ENCODE data around the gene CRELD2. TPM values are rescaled to one million over a fixed set of nuclear protein-coding genes. Genes with fewer than 3 reads are reported as not detected.

Gene CRELD2
- total and polyA plus RNA-seq, 2 experiments from 2014 or later = 35.7 to 47.7 TPM

GRCh38 chr22:49920859-49921258 is 2.4 kb downstream of the CRELD2 start:
- Histone ChIP-seq H3K27ac (ENCODE audit: low read depth) (no peak overlapping the region), H3F3A (replicated peaks; ENCODE audit: low read depth) (peaks cover 6% of the 10 kb centered on the region; the same call in 1 of the 2 replicates), H3K36me3 (ENCODE audit: insufficient read depth) (no peaks in the 10 kb centered on the region), H3K27me3 (ENCODE audit: insufficient read depth) (no peaks in the 10 kb centered on the region), H2AFZ (no peak overlapping the region), H3K4me1 (ENCODE audit: insufficient read depth) (no peaks in the 10 kb centered on the region; the same call in 1 of the 2 replicates), H4K20me1 (replicated peaks; ENCODE audit: insufficient read depth) (no peaks in the 10 kb centered on the region), H3K79me2 (replicated peaks; ENCODE audit: insufficient read depth) (peaks cover 15% of the 10 kb centered on the region), H3K9me2 (ENCODE audit: insufficient read depth) (no peaks in the 10 kb centered on the region), H3K4me2 (no peak overlapping the region), H3K4me3 (no peak overlapping the region)
- H3K4me3 Mint-ChIP-seq = no peak overlapping the region
- no peaks in the 10 kb centered on the region for H3K9me3 Mint-ChIP-seq
- peaks cover 10% of the 10 kb centered on the region for H3K27me3 Mint-ChIP-seq (ENCODE audit: insufficient read depth, low read depth, poor library complexity)
- peaks cover 2% of the 10 kb centered on the region; the same call in 2 of the 3 replicates for H3K36me3 Mint-ChIP-seq (ENCODE audit: low read depth)
- no peak for TF ChIP-seq STAT1 (IDR thresholded peaks at IDR 0.05; ENCODE audit: unreplicated experiment)
- no peak for TF ChIP-seq ZNF462 (CRISPR knock-in tag; IDR thresholded peaks at IDR 0.05)
- no peak for TF ChIP-seq NANOG (IDR thresholded peaks at IDR 0.05; ENCODE audit: borderline replicate concordance)
- TF ChIP-seq REST (IDR thresholded peaks at IDR 0.05; ENCODE audit: unreplicated experiment) = no peak
- TF ChIP-seq JUNB (IDR thresholded peaks at IDR 0.05; ENCODE audit: unreplicated experiment) = no peak
- no peak for TF ChIP-seq ETS1 (IDR thresholded peaks at IDR 0.05)
- no peak for TF ChIP-seq CREB1 (CRISPR knock-in tag; IDR thresholded peaks at IDR 0.05; ENCODE audit: low read depth)
- DNase-seq (ENCODE audit: low spot score) (no peak), ATAC-seq (no peak)
- peaks cover 10% of the 10 kb centered on the region for H3K4me1 Mint-ChIP-seq
- H3K27ac Mint-ChIP-seq = no peak overlapping the region

Data from GM23338 (cell line).